NCI-H1048 (cell line): ENCODE measurements around the gene ZFPL1.
A peak's percentile ranks its signal among the peaks of the same experiment; 100 is the strongest.

Source experiments
- DNase-seq: peaks from one replicate; lab custom pipeline; 2025; lab: John Stamatoyannopoulos, UW

ZFPL1 gene

GRCh38 chr11:65128182-65129145, 44.4 kb downstream of the ZFPL1 start:
- no peak for DNase-seq

- no peak for DNase-seq
These were observed 45.8 kb downstream of the ZFPL1 start for GRCh38 chr11:65129649-65130441.

GRCh38 chr11:65130631-65131416, 46.8 kb downstream of the ZFPL1 start:
- DNase-seq = no peak

DNA sequence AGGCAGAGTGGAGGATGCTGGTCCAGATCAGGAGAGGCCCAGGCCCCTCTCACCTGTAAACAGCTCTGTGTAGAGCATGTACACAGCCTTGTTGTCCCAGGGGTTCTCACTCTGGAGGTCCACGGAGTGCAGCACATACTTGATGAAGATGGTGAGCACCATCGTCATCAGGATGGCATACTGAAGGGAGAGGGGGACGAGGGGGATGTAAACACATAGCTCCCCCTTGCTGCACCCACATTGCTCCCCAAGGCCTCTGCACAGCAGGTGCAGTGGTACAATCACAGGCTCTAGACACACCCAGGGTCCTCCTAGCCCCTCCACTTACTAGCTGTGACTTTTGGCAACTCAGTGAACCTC, 47.4 kb downstream of the ZFPL1 start:
- no peak for DNase-seq

GRCh38 chr11:65131895-65132237, 47.8 kb downstream of the ZFPL1 start:
- DNase-seq = no peak

DNA sequence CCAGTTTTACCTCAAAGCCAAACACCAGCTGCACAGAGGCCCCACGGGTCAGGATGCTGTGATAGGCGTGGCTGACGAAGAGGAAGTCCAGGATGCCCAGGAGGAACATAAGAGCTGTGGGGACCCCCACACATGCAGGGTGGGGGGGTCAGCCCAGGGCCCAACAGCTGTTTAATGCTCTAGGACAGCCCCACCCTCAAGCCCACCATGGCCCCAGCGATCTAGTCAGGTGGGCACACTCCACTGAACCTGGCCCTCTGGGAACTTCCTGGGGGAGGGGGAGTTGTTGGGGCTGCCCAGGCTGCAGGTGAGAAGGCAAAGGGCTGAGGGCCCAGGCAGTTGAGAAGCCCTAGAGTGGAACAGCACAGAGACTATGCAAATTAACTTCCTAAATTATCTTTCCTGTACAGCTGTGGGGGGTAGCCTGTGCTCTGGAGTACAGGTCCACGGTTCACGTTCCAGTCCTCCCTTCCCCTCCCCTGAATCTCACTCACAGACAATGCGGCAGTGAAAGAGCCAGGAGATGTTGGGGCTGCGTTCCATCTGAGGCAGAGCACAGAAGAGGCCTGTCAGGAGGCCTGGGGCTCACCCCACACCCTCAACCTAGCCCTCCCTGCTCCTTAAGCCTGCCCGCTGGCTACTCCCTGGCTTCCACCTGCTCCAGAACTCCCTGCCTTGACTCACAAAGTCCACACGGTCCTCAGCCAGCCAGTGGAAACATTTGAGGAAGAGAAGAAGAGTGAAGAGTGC, 48.4 kb downstream of the ZFPL1 start:
- DNase-seq = no peak

DNA sequence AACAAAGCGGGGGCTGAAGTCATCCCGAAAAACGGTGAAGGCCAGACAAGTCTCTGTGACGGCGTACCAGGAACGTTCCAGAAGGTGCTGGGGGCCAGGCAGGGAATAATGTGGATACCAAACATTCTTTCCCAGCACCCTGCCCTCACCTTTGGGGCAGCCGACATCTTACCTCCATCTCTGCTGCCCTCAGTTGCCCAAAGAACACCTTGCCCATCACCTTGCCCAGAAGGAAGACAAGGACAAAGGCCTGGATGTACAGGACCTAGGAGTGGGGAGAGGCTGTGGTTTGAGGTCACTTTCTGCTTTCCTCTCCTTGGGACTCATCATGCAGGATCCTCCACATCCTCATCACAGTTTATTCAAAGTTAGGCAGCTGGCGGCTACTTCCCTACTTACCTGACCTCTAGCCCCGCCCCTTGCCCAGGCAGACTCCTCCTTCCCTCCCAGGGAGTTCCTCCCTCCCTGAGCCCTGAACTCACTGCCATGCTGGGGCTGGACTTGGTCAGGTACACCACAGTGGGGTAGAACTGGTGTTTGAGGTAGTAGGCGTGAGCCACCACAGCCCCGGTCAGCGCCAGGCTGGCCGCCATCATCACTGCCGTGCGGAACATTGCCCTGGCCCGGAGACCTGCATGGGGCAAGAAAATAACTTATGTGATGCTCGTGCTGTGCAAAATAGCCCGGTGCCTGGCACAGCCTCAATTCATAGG, 49.1 kb downstream of the ZFPL1 start:
- no peak for DNase-seq

DNA sequence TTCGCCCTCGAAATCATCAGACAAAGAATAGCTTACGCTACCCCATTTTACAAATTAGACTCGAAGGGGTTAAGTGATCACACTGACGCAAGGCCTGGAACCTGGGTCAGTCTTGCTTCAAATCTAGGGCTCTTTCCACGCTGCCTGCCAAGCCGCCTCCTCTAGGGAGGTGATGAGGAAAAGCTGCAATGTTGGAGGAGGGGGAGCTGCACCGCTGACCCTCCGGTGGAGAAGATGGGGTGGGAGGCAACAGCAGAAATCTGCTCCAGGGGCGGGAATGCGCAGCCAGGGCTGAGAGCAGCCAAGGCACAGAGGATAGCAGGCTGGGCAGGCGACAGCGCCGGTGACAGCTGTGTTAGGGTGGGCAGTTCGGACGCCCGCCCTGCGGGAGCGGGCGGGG, 49.7 kb downstream of the ZFPL1 start:
- DNase-seq = no peak

DNA sequence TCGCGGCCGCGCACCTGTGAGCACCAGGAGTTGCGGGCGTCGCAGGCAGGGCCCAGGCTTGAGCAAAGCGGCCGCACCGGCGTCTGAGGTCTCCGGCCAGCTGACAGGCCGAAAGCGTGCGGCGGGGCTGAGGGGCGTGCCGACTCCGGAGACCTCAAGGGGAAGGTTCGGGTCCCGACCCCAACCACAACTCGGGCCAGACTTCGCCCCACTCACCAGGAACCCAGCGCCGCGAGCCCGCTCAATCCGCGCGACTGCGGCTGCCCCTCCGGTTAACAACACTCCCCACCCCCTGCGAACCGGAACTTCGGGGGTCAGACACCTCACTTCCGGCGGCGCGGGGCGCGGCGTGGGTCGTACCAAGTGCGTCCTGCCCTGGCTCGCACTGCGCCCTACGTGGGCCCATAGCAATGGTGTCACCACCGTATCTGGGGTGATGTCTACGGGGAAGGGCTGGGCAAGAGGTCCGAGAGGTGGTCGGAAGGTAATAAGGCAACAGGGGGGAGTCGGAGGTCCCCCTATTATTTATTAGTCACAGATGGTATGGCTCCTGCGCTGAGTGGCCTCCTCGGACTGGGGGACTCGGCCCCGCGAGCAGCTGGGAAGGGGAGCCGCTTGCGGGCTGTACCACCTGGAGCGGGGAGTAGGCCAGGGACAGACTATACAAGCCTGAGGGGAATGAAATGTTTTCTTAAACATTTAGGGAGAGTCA, 50.4 kb downstream of the ZFPL1 start, which contains the start of gene SYVN1:
Gene SYVN1, minus strand, starts transcription at position 280 of the 712 bp plus-strand sequence. CDS start 918 bp downstream, outside the sequence.
- DNase-seq = peak; percentile 41

DNA sequence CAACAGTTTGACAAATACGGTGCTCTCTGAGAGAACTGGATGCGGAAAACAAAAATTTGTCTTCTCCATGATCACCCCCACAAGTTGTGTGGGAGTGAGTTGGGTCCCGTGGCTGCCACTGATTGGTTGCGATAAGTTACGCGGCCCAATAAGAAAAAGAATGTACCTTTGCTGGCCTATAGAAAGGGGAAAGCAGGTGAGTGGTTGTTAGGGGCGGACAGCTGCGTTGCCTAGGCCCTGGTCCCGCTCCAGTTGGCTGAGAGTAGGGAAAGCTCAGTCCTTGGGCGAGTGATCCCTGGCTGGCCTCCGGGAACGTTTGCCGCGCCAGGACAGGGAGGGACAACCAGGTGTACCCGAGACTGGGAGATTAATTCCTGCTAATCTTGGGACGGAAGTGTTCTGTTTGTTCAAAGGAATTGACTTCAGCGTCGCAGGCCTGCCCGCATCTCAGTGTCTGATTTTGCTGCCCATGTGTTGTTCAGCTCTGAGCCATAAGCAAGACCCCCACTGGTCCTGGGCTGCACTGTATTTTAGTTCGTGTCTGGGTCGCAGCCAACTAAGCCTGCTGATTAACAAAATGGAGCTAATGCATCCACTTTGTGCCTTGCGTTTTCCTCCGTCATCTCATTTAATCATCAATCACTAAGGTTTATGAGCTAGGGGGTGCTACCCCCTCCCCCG, 51.1 kb downstream of the ZFPL1 start:
- peak; percentile 82 for DNase-seq

GRCh38 chr11:65135633-65136145, 51.7 kb downstream of the ZFPL1 start:
- DNase-seq = no peak

DNA sequence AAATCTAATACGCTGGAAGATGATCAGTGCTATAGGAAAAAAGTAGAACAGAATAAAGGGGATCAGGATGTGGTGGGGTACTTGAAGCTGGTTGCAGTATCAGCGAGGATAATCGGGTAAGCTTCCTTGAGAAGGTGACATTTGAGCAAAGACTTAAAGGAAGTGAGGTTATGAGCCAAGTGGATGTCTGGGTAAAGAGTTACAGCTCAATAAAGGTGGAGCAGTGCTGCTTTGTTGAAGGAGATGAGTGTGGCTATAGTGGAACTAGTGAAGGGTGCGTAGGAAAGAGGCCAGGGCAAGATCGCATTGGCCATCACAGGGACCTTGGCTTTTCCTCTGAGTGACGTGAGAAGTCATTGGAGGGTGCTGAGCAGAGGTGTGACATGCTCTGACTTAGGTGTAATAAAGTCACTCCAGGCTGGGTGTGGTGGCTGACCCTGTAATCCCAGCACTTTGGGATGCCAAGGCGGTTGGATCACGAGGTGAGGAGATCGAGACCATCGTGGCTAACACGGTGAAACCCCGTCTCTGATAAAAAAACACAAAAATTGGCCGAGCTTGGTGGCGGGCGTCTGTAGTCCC, 52.6 kb downstream of the ZFPL1 start:
- no peak for DNase-seq
